ENCODE measurements around the gene FAM20A.
"Not testable (repeated sequence)": the region's sequence is repeated elsewhere in the genome, so short reads cannot be mapped to it uniquely, and the experiment has no call there.

FAM20A gene

DNA sequence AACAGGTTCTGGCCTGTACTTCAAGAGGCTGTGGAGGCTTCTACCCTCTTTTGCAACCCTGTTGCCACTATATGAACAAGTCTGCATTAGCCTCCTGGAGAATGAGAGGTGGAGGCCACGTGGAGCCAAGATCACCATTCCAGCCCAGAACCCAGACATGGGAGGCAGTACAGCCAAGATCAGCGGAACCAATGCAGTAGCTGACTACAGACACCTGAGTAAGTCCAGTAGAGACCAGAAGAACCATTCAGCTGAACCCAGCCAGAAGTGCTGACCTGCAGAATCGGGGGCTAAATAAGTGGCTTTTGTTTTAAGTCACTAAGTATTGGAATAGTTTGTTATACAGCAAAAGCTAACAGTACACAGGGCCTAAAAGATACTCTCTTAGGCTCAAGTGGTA lies 12.1 kb downstream of the FAM20A start:
- DNase-seq (ENCODE audit: low read depth in 2 of 2), result no peak

DNA sequence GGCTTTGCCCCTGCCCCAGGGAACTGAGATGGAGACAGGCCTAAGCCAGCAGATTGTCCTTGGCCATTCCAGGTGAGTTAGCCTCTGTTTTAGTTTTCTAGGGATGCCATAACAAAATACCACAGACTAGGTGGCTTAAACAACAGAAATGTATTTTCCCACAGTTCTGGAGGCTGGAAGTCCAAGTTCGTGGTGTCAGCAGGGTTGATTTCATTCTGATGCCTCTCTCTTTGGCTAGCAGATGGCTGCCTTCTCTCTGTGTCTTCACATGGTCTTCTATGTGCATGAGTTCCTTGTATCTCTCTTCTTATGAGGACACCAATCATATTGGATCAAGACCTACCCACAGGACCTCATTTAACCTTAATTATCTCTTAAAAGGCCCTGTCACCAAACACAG lies 12.8 kb downstream of the FAM20A start:
- DNase-seq (ENCODE audit: low read depth in 2 of 2), result no peak

DNA sequence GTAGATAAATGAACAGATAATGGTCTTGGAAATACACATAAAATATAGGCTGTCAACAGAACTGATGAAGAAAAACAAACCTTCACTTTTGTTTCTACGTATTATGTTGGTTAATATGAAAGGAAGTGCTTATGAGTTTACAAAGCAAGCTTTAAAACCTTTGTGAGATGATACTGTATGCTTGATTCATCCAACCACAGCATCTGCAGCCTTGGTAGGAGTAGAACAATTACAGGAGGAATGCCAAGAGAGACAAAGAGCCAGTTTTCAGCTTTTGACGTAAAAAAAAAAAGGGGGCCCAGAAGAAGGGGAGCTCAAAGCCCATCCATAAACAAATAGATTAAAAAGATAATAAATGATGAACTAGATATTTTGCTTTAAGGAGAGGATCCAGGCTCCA lies 13.3 kb downstream of the FAM20A start:
- no peak for DNase-seq (ENCODE audit: low read depth in 2 of 2)

DNA sequence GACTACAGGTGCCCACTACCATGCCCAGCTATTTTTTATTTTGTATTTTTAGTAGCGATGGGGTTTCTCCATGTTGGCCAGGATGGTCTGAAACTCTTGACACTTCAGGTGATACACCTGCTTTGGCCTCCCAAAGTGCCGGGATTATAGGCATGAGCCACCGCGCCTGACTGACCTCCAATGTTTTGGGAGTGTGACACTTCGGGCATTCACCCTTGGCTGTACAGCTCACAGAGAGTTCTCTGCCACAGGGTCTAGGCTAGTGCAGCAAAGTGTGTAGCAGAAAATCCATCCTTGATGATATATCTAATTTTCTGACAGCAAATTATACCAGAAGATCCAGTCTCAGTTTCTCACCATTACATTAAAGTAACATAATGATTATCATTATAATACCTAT lies 14.1 kb downstream of the FAM20A start:
- no peak for DNase-seq (ENCODE audit: low read depth in 2 of 2)

DNA sequence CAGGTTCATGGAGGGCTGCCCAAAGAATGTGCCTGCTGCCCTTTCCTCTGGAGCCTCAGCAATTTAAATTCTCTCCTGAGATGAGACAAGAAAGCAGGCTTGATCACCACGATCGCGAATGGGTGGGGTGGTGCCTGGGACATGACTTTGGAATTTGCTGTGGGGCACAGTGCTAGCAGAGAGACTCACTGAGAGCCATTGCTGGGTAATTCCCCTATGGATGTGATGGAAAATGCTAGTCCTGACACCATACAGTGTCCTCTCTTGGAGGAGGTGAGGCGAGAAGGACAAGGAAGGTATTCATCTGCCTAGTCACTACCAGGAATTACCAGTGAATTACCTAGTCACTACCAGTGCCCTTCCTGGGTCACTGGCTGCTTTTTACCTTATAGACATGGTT lies 15.5 kb downstream of the FAM20A start:
- no peak for DNase-seq (ENCODE audit: low read depth in 2 of 2)

- DNase-seq (ENCODE audit: low read depth in 2 of 2), result no peak
Measured at GRCh38 chr17:68584581-68585303, 16.4 kb downstream of the FAM20A start.

DNA sequence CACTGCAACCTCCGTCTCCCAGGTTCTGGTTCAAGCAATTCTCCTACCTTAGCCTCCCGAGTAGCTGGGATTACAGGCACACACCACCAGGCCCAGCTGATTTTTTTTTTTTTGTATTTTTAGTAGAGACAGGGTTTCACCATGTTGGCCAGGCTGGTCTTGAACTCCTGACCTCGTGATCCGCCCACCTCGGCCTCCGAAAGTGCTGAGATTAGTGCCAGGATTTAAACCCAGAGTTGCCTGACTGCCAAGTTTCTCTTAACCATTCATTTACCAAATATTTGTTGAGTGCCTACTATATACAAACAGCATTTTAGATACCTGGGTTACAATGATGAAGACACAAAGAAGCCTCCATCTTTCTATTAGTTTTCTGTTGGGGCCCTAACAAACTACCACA lies 18.3 kb downstream of the FAM20A start:
- DNase-seq (ENCODE audit: low read depth in 2 of 2), result not testable (repeated sequence)

GRCh38 chr17:68581863-68582645 lies 19.1 kb downstream of the FAM20A start:
- no peak for DNase-seq (ENCODE audit: low read depth in 2 of 2)

DNA sequence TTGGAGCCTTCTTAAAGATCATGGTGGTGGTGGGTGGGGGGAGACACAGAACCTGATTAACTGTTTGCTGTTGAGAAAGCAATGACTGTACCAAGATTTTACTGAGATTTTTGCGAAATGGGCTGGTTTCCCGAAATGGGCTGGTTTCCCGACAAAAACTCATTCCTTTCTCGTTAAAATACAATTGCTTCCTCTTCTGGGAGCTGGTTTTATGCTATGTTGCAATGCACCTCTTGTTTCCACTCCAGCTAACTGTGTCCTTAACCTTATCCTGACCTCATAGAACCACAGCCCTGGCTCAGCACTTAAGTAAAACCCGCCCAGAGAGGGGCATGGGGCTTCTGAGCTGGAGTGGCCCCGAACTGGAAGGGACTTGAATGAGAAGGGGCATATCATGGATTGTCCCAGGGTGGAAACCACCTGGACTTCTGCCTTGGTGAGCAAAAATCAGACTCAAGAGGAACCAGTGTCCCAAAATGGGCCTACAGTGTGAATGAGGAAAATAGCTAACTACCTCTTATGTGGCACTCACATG lies 20.9 kb downstream of the FAM20A start:
- no peak for DNase-seq (ENCODE audit: low read depth in 2 of 2)

DNA sequence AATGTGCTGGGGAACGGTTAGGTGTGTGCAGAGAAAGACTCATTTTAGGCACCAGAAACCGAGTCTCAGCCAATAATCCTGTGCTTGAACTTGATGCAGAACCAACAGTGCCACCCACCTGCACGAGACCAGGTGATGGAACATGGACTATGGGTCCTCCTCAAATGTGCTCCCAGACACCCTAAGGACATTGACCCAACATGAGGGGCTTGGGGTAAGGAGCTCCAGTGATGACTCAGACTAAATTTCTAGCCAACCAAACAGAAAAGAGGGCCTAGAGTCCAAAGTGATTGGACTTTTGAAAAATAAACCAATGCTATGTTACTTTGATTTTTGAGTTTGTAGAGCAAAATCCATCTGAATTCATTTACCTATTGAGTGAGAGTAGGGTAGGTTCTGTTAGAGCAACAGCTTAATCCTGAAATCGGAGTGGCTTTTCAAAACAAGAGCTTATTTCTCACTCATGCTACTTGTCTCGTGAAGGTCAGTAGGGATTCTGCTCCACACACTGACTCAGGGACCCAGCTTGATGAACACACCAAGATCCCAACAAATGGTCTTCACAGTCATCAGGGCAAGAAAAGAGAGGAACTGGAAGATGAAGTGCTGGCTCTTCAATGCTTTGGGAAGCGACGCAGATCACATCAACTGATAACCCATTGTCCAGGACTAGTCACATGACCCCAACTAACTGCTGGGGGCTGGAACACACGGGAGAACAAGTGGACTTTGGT lies 21.8 kb downstream of the FAM20A start:
- DNase-seq (ENCODE audit: low read depth in 2 of 2), result no peak

DNA sequence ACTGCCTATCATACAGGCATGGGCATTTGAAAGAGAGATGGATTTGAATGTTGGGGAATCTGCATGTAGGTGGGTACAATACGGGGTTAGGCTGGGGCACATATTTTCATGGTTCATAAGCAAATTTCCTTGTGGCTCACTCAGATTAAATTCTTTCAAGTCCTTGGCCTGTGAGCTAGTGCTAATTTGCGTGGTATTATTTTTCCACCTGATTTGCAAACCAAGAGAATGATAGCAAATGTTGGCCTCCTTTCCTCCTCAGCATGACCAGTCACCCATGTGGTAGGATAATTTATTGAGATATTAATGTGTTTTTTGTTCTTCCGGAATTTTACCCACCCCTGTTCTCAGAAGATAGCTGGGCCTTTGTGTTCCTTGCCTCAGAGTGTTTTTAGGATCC lies 22.9 kb downstream of the FAM20A start:
- DNase-seq (ENCODE audit: low read depth in 2 of 2), result no peak

GRCh38 chr17:68577497-68577821 lies 23.7 kb downstream of the FAM20A start:
- DNase-seq (ENCODE audit: low read depth in 2 of 2), result no peak

DNA sequence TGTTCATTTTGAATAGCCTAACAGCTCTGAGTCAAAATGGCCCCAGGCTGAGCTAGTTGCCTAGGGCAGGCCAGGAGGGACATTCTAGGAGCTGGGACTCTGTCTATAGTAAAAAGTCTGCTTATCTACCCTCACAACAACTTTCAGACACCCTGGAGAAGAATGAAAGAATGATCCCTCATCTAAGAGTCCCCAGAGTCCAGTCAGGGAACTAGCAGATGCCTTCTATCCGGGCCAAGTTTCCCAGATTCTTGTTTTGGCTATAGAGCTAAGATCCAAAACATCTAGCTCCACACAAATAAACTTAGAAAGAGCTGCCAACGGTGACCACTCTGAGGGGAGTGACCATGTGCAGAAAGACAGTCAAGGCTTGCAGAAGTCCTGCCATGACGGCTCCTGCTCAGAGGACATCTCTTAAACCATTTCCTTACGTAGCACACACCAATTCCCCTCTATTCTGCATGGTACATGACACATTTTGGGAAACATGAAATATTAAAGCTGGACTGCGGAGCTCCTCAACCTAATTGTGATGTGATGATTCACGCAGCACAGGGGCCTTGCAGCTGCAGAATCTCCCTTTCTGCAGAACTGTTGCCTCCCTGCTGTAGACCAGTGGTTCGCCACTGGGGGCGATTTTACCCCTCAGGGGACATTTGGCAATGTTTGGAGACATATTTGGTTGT lies 24.2 kb downstream of the FAM20A start:
- no peak for DNase-seq (ENCODE audit: low read depth in 2 of 2)

- no peak for DNase-seq (ENCODE audit: low read depth in 2 of 2)
Measured at GRCh38 chr17:68576137-68576536, 25.0 kb downstream of the FAM20A start.

DNA sequence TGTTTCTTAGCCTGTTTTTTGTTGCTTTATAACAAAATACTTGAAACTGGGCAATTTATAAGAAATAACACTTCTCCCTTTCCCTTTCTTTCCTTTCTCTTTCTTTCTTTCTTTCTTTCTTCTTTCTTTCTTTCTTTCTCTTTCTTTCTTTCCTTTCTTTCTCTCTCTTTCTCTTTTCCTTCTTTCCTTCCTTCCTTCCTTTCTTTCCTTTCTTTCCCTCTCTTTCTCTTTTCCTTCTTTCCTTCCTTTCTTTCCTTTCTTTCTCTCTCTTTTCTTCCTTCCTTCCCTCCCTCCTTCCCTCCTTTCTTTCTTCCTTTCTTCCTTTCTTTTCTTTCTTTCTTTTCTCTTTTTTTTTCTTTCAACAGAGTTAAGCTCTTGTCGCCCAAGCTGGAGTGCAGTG lies 27.8 kb downstream of the FAM20A start:
- DNase-seq (ENCODE audit: low read depth in 2 of 2), result no peak

DNA sequence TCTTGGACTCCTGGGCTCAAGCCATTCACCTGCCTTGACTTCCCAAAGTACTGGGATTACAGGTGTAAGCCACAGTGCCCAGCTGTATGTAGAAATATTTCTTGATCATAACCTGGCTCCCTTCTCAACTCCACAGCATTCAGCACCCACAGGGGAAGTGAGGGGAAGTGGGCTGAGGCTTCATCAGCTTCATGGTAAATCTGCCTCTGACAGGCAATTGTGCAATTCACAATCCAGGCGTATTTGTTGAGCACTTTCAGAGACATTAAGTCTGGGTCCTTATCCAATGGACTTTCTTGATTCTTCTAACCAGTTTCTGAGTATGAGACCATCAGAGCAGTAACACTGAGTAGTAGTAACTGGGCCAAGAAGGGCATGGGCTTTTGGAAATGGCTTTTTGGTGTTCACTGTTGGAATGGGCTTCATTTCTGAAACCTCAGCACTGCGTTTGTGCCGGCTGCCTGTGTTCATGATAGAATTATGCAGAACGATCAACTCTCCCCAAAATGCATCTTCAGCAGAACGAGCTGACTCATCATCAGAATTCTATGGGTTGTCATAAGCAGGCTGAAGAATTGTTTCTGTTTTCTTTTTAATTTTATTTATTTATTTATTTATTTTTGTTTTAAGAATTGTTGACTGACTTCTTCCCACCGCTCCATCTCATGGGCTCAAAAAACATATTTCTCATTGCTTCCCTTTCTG lies 28.9 kb downstream of the FAM20A start:
- DNase-seq (ENCODE audit: low read depth in 2 of 2), result no peak

DNA sequence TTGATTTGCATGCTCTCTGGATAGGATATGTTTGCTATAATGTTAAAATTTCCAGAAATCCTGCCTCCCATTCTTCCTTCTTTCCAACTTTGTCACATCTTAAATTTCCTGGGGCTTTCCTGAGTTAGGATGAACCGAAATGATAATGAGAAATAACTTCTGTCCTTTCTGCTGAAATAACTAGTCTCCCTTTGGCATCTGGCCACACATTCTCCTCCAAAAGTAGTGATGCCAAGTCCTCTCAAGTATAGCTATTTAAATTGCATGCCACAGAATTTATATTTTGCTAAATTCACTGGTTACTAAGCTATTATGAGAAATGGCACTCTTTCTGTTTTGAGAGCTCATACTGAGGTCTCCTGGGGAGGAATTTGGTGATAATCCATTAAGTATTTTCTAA lies 30.6 kb downstream of the FAM20A start:
- no peak for DNase-seq (ENCODE audit: low read depth in 2 of 2)

GRCh38 chr17:68569346-68569745 lies 31.8 kb downstream of the FAM20A start:
- DNase-seq (ENCODE audit: low read depth in 2 of 2), result no peak

DNA sequence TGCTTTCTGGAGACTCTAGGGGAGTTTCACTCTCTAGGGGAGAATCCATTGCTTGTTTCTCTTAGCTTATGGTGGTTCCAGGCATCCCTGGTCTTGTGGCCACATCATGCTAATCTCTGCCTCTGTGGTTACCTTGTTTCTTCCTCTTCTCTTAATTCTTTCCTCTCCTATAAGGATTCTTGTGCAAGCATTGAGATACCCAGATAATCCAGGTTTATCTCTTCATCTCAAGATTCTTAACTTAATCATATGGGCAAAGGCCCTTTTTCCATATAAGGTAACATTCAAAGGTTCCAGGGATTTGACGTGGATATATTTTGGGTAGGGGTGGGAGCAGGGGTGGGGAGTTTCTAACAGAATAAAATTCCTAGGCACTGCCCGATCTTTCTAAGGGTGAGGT lies 32.6 kb downstream of the FAM20A start:
- no peak for DNase-seq (ENCODE audit: low read depth in 2 of 2)

DNA sequence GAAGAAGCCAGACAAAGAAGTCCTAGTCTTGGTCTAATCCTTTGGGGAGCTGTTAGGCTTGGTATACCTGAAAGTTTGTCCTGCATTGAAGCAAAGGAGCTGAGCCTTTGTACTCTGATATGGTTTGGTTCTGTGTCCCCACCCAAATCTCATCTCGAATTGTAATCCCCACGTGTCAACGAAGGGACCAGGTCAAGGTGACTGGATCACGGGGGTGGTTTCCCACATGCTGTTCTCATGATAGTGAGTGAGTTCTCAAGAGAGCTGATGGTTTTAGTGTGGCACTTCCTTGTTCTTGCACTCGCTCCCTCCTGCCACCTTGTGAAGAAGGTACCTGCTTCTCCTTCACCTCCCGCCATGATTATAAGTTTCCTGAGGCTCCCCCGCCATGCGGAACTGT lies 33.6 kb downstream of the FAM20A start:
- DNase-seq (ENCODE audit: low read depth in 2 of 2), result no peak

DNA sequence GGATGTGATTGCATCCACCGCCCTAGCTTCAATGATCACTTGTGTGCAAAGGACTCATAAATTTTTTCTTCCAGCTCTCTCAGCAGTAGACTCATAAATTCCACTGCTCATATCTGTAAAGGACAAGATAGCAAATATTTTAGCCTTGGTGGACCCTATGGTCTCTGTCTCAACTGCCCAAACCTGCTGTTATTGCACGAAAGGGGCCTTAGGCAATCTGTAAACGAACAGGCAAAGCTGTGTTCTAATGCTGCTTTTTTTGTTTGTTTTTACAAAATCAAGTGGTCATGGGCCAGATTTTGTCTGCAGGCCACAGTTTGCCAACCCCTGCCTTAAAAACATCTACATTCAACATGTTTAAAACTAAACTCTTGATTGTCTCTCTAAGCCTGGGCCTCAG lies 34.1 kb downstream of the FAM20A start:
- DNase-seq (ENCODE audit: low read depth in 2 of 2), result no peak

DNA sequence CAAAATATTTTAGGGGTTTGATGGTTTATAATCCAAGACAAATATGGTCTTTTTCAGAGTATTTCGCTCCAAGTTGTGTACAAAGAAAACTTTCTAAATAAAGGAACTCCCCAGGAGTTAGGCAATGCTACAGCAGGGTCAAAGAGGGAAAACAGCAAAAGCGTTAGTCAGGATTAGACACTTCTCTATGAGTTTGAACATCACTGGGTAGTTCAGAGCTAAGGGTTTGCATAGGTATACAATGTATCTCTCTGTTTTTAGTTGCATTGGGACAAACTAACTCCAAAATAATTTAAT lies 34.8 kb downstream of the FAM20A start:
- no peak for DNase-seq (ENCODE audit: low read depth in 2 of 2)
